Upper lobe of left lung (tissue), 4 donors: ENCODE measurements around the gene RNF111.
"Not testable (repeated sequence)": the region's sequence is repeated elsewhere in the genome, so short reads cannot be mapped to it uniquely, and the experiment has no call there.

Experiments used
- CTCF ChIP-seq, 6 experiments: fragments of 450-650 bp in 4 of 6; fragments of 200-600 bp in 2 of 6; sonication (generic) in 2 of 6; IDR thresholded peaks; one replicate each; pipeline ENCODE4 v1.5.1; 2016 to 2019; ENCODE audit warnings: antibody characterized with exemption in 6 of 6
- EP300 ChIP-seq, 4 donors: sonication (generic); formaldehyde crosslinking; IDR thresholded peaks; one replicate each; pipeline ENCODE4 v1.5.1; 2017; ENCODE audit warnings: antibody characterized with exemption in 4 of 4, control low read depth in 2 of 4
- POLR2A ChIP-seq, 4 donors: fragments of 450-650 bp; IDR thresholded peaks; one replicate each; pipeline ENCODE4 v1.5.1; 2016 to 2017; ENCODE audit warnings: antibody characterized with exemption in 4 of 4, mild to moderate bottlenecking in 2 of 4
- POLR2AphosphoS5 ChIP-seq, 2 donors: sonication (generic); formaldehyde crosslinking; IDR thresholded peaks; one replicate each; pipeline ENCODE4 v1.5.1; 2017; ENCODE audit warnings: antibody characterized with exemption in 2 of 2

GRCh38 chr15:59144594-59144993, 157.1 kb downstream of the RNF111 start:
- not testable (repeated sequence) for TF ChIP-seq POLR2A, EP300, POLR2AphosphoS5 (IDR thresholded peaks at IDR 0.05)
- peak in 1 of 6 experiments; percentile 6 for TF ChIP-seq CTCF (IDR thresholded peaks at IDR 0.05)
